Dermis blood vessel endothelial cell (primary cell): ENCODE measurements around the gene KIFC3. TPM values are rescaled to one million over a fixed set of nuclear protein-coding genes. Genes with fewer than 3 reads are reported as not detected.
"Not testable (repeated sequence)": the region's sequence is repeated elsewhere in the genome, so short reads cannot be mapped to it uniquely, and the experiment has no call there.

Source experiments
- DNase-seq: peaks from one replicate; pipeline ENCODE4 v3.0.0; 2010
- total RNA-seq: library from RNA; depleted of rRNA; stranded (reverse); fragments of >200 nt; gene quantifications from 2 replicates; pipeline ENCODE4 v1.2.3, GENCODE V29; 2014

Gene KIFC3
- total RNA-seq, 1 donor from 2014 or later: 75.4 TPM

GRCh38 chr16:57786632-57787518 is 15.4 kb downstream of the KIFC3 start:
- no peak for DNase-seq

- no peak for DNase-seq
Observed at GRCh38 chr16:57785924-57786323, 16.4 kb downstream of the KIFC3 start.

- no peak for DNase-seq
Observed at GRCh38 chr16:57785385-57785784, 16.9 kb downstream of the KIFC3 start.

GRCh38 chr16:57784334-57784733 is 18.0 kb downstream of the KIFC3 start:
- DNase-seq: no peak

GRCh38 chr16:57783883-57784282 is 18.4 kb downstream of the KIFC3 start:
- DNase-seq: no peak

- DNase-seq: no peak
Observed at GRCh38 chr16:57783116-57783515, 19.2 kb downstream of the KIFC3 start.

GRCh38 chr16:57782607-57783055 is 19.7 kb downstream of the KIFC3 start:
- not testable (repeated sequence) for DNase-seq

- DNase-seq: peak; percentile 72
Observed at GRCh38 chr16:57781741-57782606, 20.3 kb downstream of the KIFC3 start.

- DNase-seq: no peak
Observed at GRCh38 chr16:57781349-57781740, 20.9 kb downstream of the KIFC3 start.

GRCh38 chr16:57779836-57780235 is 22.5 kb downstream of the KIFC3 start:
- not testable (repeated sequence) for DNase-seq

- DNase-seq: no peak
Observed at GRCh38 chr16:57778658-57779057, 23.6 kb downstream of the KIFC3 start.

- peak; percentile 21 for DNase-seq
Observed at GRCh38 chr16:57775661-57776469, 26.4 kb downstream of the KIFC3 start.

- DNase-seq: no peak
Observed at GRCh38 chr16:57774705-57775285, 27.5 kb downstream of the KIFC3 start.

- no peak for DNase-seq
Observed at GRCh38 chr16:57773655-57774295, 28.5 kb downstream of the KIFC3 start.

- DNase-seq: no peak
Observed at GRCh38 chr16:57773019-57773418, 29.3 kb downstream of the KIFC3 start.

GRCh38 chr16:57771141-57771785 is 31.0 kb downstream of the KIFC3 start:
- no peak for DNase-seq

- no peak for DNase-seq
Observed at GRCh38 chr16:57770361-57770760, 31.9 kb downstream of the KIFC3 start.

- no peak for DNase-seq
Observed at GRCh38 chr16:57769541-57770145, 32.6 kb downstream of the KIFC3 start.

GRCh38 chr16:57766714-57767348 is 35.5 kb downstream of the KIFC3 start:
- DNase-seq: no peak

- DNase-seq: no peak
Observed at GRCh38 chr16:57765160-57765728, 37.0 kb downstream of the KIFC3 start.
